Putamen (tissue), 1 donor: Measurements from ENCODE around the gene ACTG1.

Experiments used
- DNase-seq: peaks from one replicate; pipeline ENCODE4 v3.0.0-alpha.2; 2016; ENCODE audit warnings: low spot score

ACTG1 gene

DNA sequence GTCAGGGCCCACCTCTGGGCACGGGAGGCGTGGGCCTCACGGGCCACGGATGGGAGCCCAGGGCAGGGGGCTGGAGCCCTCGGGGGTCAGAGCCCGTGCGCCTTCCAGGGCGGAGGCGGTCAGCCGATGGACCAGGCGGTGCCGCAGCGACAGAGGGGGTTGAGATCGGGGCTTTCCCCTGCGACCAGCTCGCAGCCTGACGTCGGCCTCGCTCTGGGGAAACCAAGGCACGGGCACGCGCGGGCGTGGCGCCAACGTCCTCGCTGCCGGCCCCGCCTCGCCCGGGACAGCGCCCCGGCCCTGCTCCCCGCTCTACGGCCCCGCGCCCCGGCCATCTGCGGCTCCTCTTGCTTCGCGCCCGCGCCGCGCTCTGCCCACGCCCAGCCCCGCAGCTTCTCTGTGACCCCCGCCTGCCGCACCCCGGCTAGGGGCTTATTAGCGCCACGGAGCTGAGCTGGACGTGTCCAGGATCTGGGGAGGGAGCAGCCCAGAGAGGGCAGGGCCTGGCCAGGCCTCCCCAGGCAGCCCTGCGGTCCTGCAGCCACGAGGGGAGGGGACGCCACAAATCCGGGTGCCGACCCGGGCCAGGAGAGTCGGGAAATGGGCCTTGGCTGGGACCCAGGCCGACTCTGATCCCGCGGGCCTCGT is 13.5 kb downstream of the ACTG1 start:
- no peak for DNase-seq

DNA sequence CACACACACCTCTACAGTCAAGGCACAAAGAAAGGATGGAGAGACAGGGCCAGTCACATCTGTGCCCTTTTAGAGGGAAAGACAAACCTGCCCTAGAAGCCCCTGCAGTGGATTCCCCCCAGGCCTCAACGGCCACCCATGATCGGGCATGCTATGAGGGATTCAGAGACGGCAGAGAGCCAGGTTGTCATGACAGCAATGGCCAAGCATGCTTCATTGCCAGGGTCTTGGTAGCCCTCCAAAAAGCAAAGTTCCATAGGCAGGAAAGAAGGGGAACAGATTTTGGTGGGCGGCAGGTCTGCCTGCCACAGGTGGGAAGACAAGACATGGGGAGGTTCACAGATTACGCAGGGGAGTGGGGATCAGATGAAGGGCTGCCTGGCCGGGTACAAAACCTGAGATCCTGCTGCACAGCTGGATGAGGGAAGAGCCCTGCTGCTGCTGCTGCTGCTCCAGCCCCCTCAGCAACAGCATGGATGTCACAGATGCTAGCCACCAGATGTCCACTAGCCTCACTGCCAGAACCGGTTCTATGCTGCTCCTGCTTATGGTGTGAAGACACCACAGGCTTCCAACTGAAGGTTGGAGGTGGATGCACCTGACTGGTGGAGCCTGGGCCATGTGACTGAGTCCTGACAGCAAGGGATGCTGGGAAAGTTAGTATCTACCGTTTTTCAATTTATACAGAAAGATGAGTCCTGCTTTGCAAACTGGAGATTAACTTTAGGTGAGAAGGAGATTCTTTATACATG is 17.8 kb downstream of the ACTG1 start:
- DNase-seq = peak; percentile 64

DNA sequence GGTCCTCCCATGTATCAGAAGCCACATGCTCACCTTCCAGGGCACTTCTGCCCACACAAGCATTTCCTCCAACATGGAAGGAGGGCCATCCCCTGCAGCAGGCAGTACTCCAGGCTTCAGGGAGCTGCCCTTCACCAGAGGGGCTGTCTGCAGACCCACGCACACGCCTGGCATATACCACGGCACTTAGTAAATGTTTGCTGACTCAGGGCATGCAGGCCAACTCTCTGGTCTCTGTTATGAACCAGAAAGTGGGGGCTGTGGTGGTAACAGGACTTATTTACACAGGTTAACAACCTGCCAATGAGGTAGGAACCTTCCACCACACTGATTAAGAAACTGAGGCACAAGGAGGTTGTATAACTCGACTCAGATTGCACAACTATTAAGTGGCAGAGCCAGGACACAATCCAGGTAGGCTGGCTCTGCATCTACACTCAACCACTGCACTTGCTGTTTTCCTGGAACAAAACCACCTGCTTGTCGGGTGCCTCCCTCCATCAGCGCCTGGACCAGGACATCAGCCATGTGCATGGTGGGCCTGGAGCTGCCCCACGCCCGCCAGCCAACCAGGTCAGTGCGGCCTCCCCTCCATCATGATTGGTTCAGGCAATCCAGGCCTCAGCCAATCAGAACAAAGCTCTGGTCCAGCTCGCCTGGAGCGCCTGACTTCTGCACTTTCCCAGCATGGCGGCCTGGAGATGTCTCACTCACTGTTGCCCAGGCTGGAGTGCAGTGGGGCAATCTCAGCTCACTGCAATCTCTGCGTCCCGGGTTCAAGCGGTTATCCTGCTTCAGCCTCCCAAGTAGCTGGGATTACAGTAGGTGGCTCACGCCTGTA is 19.2 kb downstream of the ACTG1 start:
- DNase-seq = no peak

DNA sequence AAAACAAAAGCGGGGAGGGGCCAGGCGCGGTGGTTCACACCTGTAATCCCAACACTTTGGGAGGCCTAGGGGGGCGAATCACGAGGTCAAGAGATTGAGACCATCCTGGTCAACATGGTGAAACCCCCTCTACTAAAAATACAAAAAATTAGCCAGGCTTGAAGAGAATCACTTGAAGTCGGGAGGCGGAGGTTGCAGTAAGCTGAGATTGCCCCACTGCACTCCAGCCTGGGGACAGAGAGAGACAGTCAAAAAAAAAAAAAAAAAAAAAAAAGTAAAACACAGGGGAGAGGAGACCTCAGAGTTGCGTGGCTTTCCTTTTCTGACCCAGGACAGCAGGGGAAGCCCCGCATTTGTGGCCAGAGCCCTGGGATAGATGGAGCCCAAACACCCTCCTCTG is 19.9 kb downstream of the ACTG1 start:
- DNase-seq = no peak

DNA sequence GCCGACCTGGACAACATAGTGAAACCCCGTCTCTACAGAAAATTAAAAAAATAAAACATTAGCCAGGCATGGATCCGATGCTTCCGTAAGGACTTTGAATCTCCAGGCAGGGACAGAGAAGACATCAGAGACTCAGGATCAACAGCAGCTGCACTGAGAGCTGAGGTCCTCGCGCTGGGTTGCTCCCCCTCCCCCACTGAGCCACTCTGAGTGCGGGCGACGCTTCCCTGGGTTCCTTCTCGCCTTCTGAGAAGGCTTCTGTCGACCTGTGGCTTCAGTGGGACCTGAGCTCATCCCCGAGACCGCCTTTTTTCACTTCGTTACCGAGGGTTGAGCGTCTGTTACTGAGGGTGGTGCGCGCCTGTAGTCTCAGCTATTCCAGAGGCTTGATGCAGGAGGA is 20.4 kb downstream of the ACTG1 start:
- no peak for DNase-seq

DNA sequence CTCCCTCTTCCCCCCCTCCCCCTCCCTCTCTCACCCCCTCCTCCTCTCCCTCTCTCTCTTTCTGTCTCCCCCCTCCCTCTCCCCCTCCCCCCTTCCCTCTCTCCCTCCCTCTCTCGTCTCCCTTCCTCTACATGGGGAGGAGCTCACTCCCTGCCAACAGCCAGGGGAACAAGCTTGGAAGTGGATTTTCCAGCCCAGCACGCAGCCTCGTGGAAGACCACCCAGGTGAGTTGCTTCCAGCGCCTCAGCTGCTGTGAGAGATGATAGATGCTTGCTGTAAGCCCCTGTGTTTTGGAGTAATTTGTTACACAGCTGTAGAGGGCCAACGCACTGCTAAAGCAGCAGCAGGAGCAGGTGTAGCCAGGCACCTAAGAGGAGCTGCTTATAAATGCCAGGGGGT is 20.8 kb downstream of the ACTG1 start:
- no peak for DNase-seq

DNA sequence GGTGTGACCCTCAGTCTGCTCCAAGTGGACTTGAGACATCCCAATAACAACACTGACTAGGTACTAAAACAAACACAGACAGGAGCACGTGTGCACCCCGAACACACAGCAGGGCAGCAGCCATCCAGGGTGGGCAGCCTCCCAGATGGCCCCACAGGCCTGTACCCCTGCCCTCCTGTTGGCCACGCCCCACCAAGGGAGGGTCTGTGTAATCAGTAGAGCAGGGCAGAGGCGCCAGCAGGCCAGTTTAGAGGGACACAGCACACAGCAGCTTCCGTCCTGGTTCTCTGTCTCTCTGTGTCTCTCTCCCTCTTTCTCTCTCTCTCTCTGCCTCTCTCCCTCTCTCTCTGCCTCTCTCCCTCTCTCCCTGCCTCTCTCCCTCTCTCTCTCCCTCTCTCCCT is 21.4 kb downstream of the ACTG1 start:
- no peak for DNase-seq

DNA sequence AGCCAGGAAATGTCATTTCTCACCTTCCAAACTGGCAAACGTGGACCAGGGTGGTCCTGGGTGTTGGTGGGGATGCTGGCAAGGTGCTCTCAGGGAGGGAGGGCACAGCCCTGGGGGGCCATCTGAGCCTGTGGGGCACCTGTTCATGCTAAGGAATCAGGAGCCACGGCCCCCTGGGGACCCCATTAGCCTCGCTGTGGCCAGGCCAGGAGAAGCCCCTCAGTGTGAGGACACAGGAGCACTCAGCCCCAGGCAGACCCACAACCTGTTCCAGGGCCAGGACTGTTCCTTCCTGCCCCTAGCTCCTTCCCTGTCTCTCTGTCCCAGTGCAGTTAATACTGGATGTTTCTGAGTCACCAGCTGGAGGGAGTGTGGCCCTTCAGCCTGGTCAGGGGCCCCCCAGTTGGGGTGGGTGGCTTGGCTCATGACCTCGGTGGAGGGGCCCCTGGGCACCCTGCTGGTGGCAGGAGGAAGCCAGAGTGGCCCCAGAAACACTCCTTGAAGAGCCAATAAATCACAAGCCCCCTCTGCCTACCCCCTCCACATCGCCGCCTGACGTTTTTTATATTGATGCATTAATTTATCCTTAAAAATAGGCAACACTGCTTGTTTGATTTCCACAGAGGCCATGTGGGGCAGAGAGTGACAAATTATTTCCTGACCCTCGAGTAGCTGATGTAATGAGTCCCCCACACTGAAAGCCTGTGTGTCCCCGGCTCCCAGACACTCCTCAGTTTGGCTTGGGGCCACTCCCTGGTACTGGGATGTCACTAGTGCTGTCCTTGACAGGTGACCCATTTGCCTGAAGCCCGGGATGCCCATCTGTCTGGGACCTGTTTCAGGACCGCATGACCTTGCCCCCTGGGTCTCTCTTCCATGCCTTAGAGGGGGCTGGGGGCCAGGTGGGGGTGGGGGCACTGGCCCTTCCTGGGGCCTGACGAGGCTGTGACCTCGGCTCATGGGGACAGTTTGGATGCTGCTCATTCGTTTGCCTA is 22.3 kb downstream of the ACTG1 start:
- DNase-seq = no peak

DNA sequence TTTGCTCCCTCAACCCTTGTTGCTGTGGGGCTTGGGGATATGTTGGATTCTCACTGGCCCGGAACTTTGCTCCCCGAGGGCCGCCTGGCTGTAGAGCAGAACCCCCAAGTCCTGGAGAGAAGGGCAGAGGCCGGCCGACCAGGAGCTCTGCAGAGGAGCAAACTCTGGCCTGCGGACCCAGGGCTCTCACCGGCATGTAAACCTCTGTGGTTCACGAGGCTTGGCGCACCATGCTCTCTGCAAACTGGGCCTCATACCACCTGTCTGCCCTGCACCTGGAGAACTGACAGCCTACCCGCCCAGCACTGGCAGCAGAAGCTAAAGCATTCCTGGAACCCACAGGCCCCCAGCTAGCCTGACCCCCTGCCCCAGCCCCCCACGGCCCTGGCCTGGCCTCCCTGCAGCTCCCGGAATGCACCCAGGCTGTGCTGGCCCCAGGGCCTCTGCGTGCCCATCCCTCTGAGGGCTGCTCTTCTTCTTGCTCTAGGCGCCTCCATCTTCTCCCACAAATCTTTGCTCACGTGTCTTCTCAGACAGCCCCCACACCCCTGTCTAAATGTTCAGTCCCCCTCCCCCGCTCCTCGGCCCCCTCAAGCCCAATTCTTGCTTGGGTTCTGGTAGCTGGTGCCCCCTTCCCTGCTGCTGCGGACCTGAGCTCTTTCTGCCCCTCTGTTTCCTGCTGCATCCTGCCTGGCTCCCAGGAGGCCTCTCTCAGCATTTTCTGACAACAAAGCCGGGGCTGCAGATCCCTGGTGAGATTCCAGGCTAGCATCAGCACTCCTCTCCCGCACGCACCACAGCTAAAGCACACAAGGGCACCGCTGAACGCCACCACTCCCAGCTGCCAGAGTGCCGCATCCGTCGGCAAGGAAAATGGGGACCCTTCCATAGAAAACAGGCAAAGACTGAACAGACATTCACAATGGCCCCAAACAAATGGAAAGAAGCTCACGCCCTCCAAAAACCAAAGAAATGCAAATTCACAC is 23.3 kb downstream of the ACTG1 start:
- DNase-seq = no peak

DNA sequence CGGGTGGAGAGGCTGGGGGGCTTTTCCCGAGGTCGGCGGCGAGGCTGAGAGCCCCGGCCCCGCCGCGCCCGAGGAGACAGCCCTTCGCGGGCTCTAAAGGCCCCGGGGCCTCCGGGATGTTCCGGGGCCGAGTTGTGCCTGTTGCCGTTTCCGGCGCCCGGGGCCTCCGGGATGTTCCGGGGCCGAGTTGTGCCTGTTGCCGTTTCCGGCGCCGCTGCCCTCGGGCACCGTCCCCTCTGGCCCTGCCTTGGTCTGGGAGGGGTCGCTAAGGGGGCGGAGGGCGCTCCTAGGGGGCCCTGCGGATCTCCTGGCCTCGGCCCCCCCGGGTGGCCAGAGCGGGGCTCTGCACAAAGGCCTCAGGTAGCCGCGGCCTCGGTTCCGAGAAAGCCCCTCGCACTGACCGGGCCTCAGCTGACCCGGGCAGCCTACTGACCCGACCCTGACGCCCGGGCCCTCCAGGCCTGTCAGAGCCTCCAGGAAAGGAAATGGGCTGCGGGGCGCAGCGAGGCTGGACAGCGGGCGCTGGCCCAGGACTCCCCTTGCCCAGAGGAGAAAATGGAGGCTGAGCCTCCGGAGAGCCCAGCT is 24.2 kb downstream of the ACTG1 start:
- no peak for DNase-seq

DNA sequence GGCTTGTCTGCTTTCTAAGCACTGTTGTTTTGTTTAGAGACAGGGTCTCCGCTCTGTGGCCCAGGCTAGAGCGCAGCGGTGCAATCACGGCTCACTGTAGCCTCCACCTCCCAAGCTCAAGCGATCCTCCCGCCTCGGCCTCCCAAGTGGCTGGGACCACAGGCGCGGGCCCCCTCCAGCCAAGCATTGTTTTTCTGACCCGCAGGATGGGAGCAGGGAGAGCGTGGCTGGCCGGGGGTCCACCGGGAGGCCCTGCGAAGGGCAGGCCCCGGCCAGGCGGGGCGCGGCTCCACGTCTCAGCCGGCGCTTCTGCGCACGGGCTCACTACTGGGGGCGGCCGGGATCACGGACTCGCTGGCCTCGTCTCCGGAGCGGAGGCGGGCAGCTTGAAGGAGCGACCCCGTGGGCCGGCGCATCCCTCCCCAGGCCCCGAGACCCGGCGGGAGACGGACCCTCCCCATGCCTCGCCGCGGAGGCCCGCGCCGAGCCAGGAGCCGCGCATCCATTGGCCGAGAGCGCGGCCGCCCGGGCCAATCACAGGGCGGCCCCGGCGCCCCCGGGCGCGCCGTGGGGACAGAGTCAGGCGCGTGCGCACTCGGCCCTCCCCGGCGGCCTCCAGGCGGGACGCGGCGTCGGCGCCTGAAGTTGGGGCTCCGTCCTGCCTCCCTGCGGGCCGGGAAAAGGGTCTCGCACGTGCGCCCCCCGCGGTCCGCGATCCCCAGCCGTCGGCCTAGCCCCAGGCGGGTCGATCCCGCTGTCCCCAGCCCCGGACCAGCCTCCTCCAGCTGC is 24.9 kb downstream of the ACTG1 start:
- peak; percentile 77 for DNase-seq

DNA sequence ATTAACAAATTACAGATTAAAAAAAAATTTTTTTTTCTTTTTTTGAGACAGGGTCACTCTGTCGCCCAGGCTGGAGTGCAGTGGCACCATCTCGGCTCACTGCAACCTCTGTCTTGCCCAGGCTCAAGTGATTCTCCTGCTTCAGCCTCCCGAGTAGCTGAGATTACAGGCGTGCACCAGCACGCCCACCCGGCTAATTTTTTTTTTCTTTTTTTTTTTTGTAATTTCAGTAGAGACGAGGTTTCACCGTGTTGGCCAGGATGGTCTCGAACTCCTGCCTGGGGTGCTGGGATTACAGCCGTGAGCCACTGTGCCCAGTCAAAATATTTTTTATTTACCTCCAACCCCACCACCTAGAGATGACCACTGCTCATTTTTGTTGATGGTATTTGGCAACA is 25.5 kb downstream of the ACTG1 start:
- no peak for DNase-seq

DNA sequence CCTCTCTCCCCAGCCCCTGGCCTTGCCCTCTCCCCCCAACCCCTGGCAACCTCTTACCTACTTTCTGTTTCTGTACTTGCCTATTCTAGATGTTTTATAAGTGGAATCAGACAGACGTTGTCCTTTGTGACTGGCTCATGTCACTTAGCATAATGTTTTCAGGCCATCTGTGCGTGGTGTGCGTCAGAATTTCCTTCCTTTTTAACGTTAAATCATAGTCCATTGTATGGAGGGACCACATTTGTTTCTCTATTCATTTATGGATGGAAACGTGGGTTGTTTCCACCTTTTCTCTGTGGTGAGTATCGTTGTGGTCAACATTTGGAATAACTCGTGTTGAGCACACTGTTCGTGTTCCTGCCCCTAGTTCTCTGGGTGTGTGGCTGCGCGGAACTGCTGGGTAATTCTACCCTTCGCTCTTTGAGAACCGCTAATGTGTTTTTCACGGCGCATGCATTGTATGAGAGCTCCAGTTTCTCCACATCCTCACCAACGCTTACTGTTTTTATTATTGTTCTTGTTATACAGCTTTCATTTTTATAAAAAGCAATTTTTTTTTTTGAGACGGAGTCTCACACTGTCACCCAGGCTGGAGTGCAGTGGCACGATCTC is 26.3 kb downstream of the ACTG1 start:
- DNase-seq = no peak

DNA sequence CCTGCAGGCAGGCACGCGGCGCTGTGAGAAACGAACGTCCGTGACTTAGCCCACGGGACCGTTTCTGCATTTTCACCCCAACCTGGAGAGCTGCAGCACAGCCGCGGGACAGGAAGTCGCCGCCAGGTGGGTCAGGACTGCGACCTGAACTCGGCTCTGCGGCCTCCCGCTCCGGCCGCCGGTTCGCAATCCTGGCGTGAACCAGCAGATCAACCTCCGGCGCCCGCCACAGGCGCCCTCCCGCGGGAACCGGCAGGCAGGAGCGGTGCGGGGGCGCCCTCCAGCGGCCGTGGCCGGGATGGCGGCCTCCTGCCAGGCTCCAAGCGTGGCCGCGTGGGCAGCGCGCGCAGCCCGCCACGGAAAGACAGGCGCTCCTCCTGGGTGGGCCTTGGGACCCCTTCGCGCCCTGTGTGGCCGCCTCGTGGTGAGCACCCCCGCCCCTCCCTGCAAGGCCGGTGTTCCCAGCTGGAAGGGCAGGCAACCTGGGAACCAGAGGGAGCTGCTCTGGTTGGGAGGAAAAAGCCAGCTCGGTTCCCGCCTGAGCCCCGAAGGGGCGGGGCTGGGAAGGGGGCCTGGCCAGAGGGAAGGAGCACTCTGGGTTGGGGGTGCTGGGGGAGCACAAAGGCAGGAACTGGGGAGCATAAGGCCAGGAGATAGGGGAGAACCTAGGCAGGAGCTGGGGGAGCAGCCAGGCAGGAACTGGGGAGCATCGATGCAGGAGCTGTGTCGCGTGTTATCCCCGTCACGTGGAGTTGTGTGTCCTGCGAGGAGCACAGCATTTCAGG is 28.2 kb downstream of the ACTG1 start:
- DNase-seq = peak; percentile 84

DNA sequence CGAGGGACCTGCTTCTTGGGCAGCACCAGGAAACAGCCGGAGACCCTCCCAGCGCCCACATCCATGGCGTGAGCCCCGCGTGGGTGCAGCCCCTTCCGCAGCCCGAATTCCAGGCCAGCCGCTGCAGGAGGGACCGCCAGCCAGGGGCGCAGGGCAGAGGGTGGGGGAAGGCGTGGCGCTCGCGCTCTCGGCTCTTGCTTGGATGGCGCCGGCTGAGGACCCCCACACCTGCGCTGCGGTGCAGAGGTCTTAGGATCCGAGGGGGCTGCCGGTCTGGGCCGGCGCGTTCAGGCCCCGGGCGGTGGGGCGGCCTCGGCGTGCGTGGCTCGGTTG is 28.8 kb downstream of the ACTG1 start:
- no peak for DNase-seq

DNA sequence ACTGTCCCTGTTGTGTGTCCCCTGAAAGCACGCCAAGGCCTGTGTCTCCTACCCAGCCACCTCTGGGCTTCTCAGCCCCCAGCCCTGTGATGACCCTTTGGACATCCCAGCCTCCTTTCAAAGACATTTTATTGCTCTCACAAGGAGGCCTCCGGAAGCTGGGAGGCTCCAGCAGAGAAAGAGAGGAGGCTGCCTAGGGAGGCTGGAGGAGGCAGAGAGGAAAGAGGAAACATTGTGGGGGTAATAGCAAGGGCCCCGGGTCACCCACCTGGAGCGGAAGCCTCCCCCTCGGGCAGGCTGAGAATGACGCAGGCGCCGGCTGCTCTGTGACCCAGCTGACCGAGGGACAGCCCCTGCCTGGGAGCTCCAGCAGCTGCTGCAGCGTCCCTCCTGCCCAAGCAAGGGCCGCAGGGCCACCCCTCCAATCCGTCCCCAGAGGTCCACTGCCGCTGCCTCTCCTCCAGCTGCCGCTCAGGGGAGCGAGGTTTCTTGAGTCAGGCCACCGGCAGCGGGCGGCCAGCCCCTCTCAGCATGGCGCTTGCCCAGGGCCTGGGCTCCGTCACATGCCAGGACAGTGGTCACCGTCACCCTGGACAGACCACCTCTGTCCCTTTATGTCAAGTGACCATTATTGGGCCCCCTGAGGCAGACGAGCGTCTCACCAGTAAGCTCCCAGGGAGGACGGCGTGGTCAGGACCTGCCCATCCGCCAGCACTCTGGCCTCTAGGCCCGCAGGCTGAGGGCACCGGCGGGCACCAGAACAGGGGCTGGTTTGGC is 29.3 kb downstream of the ACTG1 start:
- DNase-seq = no peak

DNA sequence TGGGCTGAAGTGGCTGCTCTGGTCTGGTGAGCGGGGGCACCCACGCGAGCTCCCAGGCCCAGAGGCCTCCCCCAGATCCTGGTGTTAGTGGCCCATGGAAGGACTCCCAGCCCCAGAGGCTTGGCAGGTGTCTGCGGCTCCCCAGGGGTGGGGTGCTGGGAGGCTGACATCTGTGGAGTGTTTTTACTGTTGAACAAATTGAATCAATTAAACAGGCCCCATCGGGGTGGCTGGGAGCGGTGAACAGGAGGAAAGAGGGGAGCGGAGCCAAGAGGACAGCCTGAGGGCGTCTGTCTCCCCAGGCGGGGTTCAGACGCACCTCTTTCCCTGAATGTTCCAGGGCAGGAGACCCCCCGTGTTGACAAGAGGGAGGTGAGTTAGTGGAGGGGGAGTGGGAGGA is 29.9 kb downstream of the ACTG1 start:
- no peak for DNase-seq
